G401 (cell line): Measurements from ENCODE around the gene C12orf57. TPM values are rescaled to one million over a fixed set of nuclear protein-coding genes. Genes with fewer than 3 reads are reported as not detected.

Experiments used
- DNase-seq: peaks from one replicate; pipeline ENCODE4 v3.0.0-alpha.2; 2015; ENCODE audit warnings: low spot score
- in situ Hi-C: cut with HindIII; loops from 2 replicates; pipeline ENCODE4 v1.10.0; 2016; ENCODE audit warnings: low sequenced_read_pairs, mixed read lengths
- total RNA-seq: library from RNA; depleted of rRNA; stranded (reverse); fragments of >200 nt; shearing (Covaris generic); gene quantifications from 2 replicates; pipeline ENCODE4 v1.2.3, GENCODE V29; 2014

C12orf57 gene
- total RNA-seq, 1 experiment from 2014 or later = 88.1 TPM

DNA sequence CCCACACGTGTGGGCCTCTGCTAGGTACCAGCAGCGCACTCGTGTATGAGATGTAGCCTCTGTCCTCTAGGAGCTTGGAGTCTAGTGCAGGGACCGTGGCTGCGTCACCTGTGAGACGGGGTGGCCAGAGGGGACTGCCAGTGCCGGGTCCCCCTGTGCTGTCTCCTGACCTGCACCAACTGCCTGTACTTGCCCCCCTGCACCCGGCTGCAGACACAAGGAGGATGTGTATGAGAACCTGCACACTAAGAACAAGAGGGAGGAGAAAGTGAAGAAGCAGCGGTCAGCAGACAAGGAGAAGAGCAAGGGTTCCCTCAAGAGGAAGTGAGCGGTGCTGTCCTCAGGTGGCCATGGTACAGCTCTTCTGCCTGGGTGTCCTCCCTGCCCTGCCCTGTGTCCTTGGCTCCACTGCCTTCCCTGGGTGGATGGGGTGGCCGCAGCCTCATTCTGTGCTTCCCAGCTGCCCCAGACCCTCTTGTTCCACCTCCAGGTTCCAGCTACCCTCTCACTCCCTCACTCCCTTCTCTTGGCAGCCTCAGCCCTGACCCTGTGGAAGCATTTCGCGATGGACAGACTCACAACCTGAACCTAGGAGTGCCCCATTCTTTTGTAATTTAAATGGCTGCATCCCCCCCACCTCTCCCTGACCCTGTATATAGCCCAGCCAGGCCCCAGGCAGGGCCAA, 16.9 kb downstream of the C12orf57 start:
- no peak for DNase-seq
- in situ Hi-C loops = no loop called here

DNA sequence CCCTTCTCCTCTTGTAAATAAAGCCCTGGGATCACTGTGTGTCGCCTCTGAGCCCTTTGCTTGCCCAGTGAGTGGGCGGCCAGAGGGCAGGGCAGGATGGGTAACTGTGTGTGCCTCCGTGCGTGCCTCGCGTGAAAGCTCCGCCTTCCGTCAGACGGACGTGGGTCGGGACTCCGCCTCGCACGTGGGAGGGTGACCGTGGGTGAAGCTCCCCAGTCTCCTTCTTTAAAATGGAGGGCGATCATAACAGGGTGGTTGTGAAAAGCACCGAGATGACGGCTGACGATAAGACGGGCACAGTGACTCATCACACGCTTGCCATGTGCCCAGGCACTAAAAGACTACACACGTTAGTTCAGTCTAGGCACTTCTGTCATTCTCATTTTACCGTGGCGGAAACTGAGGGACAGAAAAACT, 17.5 kb downstream of the C12orf57 start:
- in situ Hi-C loops = no loop called here
- no peak for DNase-seq

DNA sequence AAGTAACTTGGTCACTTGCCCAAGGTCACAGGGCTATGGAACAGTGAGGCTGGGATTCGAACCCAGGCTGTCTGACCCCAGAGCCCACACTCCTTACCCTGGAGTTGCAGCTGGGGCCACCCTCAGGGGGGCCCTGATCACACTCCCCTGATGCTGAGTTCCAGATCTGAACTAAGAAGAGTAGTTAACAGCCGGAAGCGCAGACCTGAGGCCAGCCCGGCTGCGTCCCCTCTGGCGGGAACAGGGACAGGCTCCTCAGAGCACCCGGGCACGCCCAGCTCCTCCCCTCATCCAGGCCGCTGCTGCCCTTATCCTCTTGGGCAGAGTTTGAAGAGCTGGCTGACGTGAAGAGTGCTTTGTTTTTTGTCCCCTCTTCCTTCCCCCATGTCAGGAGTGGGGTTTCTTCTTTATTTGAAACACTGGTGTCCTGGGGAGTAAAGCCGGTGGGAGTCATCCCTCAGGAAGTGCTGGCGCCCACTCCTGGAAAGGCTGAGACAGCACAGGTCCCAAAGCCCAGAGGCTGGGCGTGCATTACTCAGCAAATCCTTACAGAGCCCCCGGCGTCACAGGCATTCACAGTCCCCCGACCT, 18.0 kb downstream of the C12orf57 start:
- peak; percentile 33 for DNase-seq
- in situ Hi-C loops = no loop called here

DNA sequence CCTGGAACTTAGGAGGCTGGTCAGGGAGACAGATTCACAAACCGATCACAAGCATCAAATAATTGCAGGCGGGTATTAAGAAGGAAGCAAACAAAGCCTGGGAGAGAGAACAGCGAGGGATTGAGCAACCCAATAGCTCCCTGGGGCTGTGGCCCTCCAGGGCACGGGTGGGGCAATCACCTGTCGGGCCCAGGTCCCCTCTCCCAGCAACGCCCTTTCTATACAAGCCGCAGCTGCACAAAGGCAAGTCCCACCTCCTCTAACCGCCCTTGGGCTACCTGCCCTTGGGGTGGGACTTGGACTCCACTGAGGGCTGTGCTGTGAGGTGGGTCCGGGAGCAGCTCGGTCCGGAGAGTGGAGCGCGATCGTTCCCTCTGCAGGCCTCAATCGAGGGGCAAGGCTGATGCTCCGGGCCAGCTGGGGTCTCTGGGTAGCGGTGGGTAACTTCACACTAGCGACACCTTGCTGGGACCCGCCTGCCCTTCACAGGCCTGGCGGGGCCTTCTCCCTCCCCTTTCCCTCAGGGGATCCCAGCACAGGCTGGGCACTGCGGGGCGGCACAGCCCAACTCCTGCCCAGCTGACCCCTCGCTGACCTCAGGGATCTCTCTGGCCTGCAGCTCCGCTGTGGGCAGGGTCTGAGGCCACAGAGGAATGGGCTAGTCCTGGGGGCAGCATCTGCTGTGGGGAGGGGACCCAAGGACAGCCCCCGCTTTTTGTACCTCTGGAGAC, 18.6 kb downstream of the C12orf57 start:
- in situ Hi-C loops = no loop called here
- DNase-seq = no peak

DNA sequence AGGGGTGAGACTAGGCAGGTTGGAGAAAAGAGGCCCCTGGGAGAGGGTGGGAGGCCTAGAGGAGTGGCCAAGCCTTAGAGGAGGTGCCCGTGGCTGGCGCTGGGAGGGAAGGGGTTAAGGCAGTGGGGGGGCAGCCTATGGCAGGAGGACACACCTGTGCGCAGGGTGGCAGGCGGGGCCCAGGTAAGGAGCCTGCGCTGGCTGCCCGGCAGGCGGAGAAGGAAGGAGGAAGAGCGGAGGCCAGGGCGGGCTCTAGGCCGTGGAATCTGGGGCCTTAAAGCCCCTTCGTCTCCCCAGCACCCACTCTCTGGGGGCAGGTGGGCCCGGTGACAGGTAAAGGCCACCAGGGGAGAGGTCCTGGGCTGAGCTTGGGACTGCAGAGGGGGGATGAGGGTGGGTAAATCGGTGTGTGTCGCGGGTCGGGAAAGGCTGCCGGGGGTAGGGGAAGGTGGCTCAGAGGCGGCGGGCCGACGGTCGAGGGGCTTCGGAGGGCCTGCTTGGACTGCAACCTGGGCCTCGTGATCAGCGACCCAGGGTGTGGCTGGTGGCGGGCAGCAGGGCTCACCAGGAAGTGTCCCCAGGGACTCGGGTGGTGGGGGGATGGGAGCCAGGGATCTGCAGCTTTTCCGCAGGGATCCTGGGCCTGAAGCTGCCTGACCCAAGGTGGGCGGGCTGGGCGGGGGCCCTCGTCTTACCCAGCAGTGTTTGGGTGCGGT, 19.4 kb downstream of the C12orf57 start:
- no peak for DNase-seq
- in situ Hi-C loops = no loop called here

DNA sequence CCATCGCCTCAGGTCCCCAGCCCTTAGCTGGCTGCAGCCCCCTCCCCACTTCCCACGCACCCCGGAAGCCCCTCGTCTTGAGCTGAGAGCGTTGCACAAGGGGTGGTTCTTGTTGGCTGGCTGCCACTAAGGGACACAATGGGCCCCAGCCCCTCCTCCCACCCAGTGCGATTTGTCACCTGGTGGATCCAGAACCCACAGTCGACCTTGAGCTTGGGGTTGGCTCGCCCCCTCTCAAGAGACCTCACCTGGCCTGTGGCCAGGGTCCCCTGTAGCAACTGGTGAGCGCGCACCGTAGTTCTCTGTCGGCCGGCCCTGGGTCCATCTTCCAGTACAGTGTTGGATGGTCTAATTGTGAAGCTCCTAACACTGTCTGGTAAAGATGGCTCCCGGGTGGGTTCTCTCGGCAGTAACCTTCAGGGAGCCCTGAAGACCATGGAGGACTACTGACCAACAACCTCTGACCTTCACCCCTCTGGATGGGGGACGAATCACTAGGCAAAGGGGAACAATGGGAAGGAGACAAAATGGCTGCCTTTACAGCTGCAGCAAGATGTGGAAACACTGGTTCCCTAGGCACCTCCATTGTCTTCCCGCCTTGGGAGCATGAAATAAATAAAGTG, 20.1 kb downstream of the C12orf57 start:
- in situ Hi-C loops = no loop called here
- no peak for DNase-seq

DNA sequence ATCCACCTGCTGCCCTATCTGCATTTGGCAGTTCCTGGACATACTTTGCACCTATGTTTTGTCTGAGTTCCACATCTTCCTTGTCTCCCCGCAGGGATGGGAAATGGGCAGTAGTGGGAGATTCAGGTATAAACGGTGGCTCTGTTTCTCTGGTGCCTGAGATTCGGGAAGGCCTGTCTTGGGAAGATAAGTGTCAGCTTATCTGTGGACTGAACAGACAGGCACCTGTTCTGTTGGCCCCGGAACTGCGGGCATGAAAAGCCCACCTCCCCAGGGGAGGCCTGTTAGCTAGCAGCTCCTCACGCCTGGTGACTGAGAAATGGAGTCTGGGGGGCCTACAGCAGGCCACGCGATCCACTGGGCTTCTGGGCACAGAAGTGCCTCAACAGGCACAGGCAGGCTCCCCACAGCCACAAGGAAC, 20.8 kb downstream of the C12orf57 start:
- DNase-seq = no peak
- in situ Hi-C loops = no loop called here

DNA sequence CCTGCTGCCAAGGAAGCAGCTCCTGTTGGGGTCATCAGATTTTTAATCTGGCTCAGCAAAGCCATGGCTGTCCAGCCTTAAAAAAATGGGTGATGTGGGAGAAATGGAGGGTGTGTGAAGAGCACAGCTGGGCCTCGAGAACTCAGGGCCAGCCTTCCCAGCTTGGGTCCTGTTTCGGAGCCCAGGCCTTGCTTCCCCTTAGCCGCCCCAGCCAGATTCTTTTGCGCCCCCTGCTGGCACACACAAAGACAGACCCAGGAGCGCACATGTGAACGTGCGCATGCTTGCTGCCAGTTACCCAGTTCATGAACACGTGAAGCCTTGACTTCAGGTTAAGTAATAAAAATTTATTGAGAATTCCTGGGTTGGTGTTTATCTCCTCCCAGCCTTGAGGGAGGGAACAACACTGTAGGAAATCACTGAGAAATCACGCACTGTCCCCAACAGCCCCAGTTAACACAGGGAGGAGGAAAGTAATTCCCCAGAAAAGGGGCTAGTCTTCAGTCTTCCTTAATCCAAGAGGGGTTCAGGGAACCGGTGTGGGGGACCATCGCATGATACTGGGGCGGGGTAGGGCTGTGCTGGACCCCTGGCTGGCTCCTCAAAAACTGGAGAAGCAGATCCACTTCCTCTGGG, 21.3 kb downstream of the C12orf57 start:
- in situ Hi-C loops = no loop called here
- DNase-seq = peak; percentile 89

DNA sequence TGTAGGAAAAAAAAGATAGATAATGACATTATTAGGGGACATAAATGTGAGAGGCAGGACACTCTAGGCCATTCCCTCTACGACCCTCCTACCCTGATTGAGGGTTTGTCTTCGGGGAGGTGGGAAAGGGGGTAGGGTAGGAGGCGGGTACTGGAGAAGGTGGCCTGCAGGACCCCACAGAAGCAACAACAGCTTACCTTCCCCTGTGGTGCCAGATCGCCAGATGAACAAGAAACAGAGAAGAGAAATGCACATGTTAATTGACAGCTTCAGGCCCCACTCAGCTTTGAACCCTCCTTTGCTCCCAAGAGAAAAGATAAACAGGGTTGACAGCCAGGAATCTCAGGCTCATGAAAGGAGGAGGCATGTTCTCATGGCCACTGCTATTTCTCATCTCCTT, 21.9 kb downstream of the C12orf57 start:
- no peak for DNase-seq
- in situ Hi-C loops = no loop called here

DNA sequence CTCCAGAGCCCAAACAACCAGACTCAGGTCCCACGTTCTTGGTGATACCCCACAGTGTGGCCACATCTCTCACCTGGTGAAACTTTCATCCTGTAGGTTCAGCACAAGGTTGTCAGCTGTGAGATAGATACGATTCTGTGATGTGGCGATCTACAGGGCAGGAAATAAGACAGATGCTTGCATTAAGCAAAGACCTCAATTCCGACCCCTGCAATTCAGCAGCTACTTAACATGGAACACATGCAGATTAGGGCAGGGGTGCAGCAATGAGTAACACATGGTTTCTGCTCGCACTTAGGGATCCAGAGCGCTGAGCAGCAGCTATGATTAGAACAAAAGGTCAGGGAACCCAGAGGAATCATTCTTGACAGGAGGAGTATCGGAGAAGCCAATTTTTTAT, 22.5 kb downstream of the C12orf57 start:
- DNase-seq = no peak
- in situ Hi-C loops = no loop called here

DNA sequence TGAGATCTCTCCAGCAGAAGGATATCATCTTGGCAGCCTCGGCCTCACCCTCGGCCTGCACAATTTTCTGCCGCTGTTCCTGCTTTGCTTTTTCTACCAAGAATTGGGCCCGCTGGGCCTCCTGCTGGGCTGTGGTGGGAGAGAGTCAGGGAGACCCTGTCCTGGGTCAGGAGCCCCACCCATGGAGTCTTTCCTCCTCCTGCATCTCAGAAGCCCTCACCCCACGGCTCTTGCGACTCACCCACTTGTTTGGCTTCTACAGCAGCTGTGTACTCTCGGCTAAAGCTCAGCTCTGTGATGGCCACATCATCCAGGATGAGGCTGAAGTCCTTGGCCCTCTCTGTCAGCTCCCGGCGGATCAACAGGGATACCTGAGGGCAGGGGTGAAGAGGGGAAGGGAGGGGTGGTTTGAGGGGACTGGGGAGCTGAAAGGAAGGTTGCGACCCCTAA, 23.9 kb downstream of the C12orf57 start:
- in situ Hi-C loops = no loop called here
- no peak for DNase-seq

DNA sequence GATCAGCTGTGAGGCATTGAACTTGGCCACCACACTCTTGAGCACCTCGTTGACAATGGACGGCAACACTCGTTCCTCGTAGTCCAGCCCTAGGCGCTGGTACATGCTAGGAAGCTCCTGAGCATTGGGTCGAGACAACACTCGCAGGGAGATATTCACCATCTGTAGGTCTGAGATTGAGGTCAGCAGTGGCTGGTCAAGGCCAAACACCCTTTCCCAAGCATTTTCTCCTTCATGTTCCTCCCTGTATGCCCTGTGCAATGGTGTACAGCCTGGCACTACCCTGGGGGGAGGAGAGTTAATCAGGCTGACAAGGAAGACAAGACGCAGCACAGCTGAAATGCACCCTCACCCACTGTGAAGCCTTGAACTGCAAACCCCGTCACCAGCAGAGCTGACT, 24.6 kb downstream of the C12orf57 start:
- in situ Hi-C loops = no loop called here
- no peak for DNase-seq

DNA sequence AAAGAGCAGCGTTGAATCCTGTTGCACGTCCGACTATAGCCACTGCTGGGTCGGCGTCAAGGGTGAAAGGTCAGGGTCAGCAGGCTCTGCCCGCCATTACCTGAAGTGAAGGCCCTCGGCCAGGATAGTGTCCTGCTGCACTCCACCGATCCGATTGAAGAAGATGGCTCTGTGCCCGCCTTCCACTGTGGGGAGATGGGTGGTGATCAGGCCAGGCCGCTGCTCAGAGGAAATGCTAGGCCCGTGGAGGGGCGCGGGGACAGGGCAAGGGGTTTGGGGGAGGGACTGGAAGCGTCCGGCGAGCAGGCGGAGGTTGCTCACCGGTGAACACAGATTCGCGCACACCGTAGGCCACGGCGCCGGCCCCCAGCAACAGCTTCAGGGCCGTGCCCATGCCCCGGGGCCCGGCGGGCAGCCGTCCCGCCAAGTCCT, 26.3 kb downstream of the C12orf57 start:
- in situ Hi-C loops = no loop called here

DNA sequence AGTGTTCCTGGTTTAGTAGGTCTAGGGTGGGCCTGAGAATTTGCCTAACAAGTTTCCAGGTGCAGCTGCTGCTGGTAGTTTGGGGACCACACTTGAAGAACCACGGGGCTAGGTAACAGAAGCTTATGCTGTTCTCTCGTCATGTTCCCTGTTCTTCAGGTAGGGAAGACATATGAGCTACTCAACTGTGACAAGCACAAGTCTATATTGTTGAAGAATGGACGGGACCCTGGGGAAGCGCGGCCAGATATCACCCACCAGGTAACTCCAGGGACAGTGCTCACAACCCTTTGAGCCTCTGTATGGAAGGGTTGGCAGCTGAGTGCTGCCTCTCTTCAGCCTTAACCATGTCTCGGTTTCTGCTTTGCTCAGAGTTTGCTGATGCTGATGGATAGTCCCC, 30.4 kb downstream of the C12orf57 start:
- in situ Hi-C loops = no loop called here
- DNase-seq = no peak

More for the DNA sequence above, 26.3 kb downstream of the C12orf57 start:
- DNase-seq = no peak

DNA sequence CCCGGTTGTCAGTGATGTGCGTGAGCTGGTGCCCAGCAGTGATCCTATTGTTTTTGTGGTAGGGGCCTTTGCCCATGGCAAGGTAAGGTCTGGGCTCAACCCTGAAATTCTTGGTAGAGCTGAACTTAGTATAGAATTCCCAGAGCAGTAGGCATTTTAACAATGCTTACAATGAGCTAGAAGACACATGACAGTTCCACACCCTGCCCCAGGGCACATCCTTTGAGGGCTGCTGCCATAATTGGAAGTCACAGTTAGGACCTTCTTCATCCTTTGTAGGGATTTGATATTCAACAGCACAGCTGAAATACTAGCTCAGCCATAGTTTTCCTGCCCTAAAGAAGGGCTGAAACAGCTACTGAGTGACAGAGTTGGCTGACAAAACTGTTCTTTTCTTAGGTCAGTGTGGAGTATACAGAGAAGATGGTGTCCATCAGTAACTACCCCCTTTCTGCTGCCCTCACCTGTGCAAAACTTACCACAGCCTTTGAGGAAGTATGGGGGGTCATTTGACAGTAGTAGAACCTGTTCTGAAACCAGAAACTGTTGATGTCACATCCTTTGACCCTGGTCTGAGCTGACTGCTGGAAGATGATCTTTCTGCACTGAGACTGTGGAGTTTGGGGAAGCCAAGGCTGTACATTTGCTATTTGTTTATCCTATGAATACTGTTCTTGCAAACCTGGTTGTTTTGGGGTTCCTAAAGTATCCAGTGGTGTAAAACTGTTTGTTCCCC, 31.6 kb downstream of the C12orf57 start:
- DNase-seq = no peak
- in situ Hi-C loops = no loop called here

DNA sequence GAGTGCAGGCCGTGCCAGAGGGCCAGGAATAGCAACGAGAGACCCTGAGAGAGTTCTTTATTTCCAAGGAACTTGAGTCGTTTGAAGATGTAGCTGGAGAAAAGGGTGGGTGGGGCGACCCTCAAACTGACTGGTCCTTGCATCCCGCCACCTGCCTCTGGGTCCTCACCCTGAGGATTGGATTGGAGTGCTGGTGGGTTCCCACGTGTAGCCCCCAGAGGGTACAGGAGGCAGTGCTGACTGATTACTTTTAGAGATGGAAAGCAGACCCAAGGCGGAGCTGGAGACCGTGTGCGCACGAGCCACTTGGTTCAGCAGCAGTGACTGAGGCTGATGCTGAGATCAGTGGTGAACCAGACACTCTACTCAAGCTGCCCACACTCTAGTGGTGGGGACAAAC, 33.8 kb downstream of the C12orf57 start:
- DNase-seq = no peak
- in situ Hi-C loops = no loop called here

DNA sequence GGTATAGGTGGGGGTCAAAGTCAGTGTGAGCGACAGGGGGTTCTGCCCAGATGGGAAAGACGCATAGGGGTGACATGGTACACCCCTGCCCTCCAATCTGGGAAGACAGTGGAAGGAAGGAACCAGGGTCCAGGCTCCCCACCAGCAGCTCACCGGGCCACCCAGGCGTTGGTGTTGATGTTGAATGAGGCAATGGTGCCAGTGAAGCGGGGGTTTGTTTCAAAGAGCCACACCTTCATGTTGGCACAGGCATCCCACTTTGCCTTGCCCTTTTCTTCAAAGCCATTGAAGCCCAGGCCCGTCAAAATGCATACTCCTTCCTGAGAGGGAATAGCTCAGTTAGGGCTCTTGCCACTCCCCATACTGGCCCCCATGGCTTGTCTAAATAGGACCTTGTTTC, 34.4 kb downstream of the C12orf57 start:
- DNase-seq = no peak
- in situ Hi-C loops = no loop called here

DNA sequence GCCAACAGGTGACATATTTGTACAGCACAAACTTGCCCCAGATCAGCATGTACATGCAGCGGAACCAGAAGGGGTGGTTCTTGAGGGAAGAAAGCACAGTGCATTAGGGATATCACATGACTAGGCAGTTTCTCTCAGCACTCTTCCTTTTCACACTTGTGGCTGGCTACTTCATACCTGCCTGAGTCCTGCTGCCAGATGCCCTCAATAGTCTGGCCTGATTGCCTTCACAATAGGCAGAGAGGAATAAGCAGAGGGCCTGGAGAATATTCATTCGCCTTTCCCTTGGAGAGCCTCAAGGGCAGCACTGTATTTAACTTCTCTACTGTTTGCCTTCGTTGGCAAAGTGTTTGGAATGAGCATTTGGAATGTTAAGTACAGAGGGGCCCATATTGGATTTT, 34.8 kb downstream of the C12orf57 start:
- no peak for DNase-seq
- in situ Hi-C loops = no loop called here
